Effector memory CD8-positive, alpha-beta T cell (primary cell): Measurements from ENCODE around the gene PFKFB4.
A peak's percentile ranks its signal among the peaks of the same experiment; 100 is the strongest.
"Not testable (repeated sequence)": the region's sequence is repeated elsewhere in the genome, so short reads cannot be mapped to it uniquely, and the experiment has no call there.

Experiments used
- ATAC-seq: fragments of 150-1000 bp; cut with Tn5 transposase; replicated peaks from 2 replicates; pipeline ENCODE4 v1.10.0; 2021; ENCODE audit warnings: mild to moderate bottlenecking, moderate library complexity
- DNase-seq, 3 experiments: peaks; one replicate each; pipeline ENCODE4 v3.0.0; 2021
- H3K27ac Mint-ChIP-seq, 2 donors: one replicate each; pipeline ENCODE4 v1.8.0; 2022; ENCODE audit warnings: mild to moderate bottlenecking in 2 of 2, mixed read lengths in 2 of 2, moderate library complexity in 2 of 2
- H3K27me3 Mint-ChIP-seq, 2 donors: one replicate each; pipeline ENCODE4 v1.8.0; 2022; ENCODE audit warnings: mixed read lengths in 2 of 2
- H3K36me3 Mint-ChIP-seq: one replicate; pipeline ENCODE4 v1.8.0; 2022; ENCODE audit warnings: mild to moderate bottlenecking, moderate library complexity, mixed read lengths; ENCODE audit not compliant: insufficient read depth
- H3K4me1 Mint-ChIP-seq, 2 donors: one replicate each; pipeline ENCODE4 v1.8.0; 2022; ENCODE audit warnings: low read depth in 2 of 2, mixed read lengths in 2 of 2
- H3K4me3 Mint-ChIP-seq, 2 donors: one replicate each; pipeline ENCODE4 v1.8.0; 2022; ENCODE audit warnings: mild to moderate bottlenecking in 2 of 2, mixed read lengths in 2 of 2, moderate library complexity in 2 of 2
- H3K9me3 Mint-ChIP-seq, 2 donors: one replicate each; pipeline ENCODE4 v1.8.0; 2022; ENCODE audit warnings: mixed read lengths in 2 of 2

Gene PFKFB4

GRCh38 chr3:48562367-48563095 lies 5.9 kb upstream of the PFKFB4 start:
- Mint-ChIP-seq H3K27me3 (no peaks in the 10 kb centered on the region), H3K4me1 (peaks cover 22 to 25% of the 10 kb centered on the region in 2 donors), H3K9me3 (no peaks in the 10 kb centered on the region), H3K4me3 (no peak overlapping the region), H3K36me3 (peaks cover 2% of the 10 kb centered on the region), H3K27ac (peak overlapping the region; percentile 87 to 89)
- ATAC-seq (no peak), DNase-seq (no peak)

- H3K36me3 Mint-ChIP-seq, result peaks cover 7% of the 10 kb centered on the region
- no peaks in the 10 kb centered on the region for H3K9me3 Mint-ChIP-seq
- H3K27me3 Mint-ChIP-seq, result no peaks in the 10 kb centered on the region
- H3K27ac Mint-ChIP-seq, result no peak overlapping the region
- peaks cover 26 to 31% of the 10 kb centered on the region in 2 donors for H3K4me1 Mint-ChIP-seq
- no peak for DNase-seq
- ATAC-seq, result no peak
- H3K4me3 Mint-ChIP-seq, result no peak overlapping the region
Observed at GRCh38 chr3:48561045-48561736, 4.6 kb upstream of the PFKFB4 start.

GRCh38 chr3:48560648-48561018 lies 4.0 kb upstream of the PFKFB4 start:
- H3K4me1 Mint-ChIP-seq, result peaks cover 25 to 29% of the 10 kb centered on the region in 2 donors

DNA sequence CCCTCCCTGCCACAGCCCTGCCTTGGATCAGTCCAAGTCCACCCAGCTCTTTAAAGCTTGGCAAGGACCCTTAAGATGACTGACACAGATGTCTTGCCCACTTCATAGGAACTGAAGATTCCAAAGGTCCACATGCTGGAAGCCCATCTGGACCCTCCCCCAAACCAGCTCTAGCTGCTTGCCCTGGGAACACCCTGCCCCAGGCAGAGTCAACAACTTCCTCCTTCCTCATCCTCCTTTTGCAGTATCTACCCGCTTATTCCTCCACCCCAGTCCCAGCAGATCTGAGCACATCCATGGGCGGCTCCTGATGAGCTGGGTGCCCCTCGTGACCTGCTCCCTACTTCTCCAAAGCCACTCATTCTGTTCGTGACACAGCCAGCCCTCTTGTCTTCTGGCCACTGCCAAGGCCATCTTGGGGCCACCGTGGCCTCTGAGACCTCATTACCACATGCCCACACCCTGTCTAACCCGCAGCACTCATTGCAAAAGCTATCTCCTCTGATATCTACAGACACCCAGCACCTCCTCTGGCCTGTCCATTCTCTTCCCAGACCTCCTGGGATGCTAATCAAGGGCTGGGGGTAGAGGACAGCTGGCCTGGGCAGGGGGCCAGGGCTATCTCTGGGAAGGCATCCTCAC lies 2.0 kb upstream of the PFKFB4 start:
- Mint-ChIP-seq H3K27me3 (no peaks in the 10 kb centered on the region), H3K27ac (peak overlapping the region in 1 of 2 donors; percentile 51), H3K4me1 (peaks cover 17 to 21% of the 10 kb centered on the region in 2 donors), H3K4me3 (peak overlapping the region; percentile 70 to 82), H3K9me3 (no peaks in the 10 kb centered on the region), H3K36me3 (peaks cover 7% of the 10 kb centered on the region)
- ATAC-seq, result no peak
- DNase-seq, result no peak

More at GRCh38 chr3:48560648-48561018, 4.0 kb upstream of the PFKFB4 start:
- no peaks in the 10 kb centered on the region for H3K27me3 Mint-ChIP-seq
- H3K36me3 Mint-ChIP-seq, result peaks cover 7% of the 10 kb centered on the region
- no peak for ATAC-seq
- H3K27ac Mint-ChIP-seq, result no peak overlapping the region
- DNase-seq, result no peak
- no peak overlapping the region for H3K4me3 Mint-ChIP-seq
- no peaks in the 10 kb centered on the region for H3K9me3 Mint-ChIP-seq

DNA sequence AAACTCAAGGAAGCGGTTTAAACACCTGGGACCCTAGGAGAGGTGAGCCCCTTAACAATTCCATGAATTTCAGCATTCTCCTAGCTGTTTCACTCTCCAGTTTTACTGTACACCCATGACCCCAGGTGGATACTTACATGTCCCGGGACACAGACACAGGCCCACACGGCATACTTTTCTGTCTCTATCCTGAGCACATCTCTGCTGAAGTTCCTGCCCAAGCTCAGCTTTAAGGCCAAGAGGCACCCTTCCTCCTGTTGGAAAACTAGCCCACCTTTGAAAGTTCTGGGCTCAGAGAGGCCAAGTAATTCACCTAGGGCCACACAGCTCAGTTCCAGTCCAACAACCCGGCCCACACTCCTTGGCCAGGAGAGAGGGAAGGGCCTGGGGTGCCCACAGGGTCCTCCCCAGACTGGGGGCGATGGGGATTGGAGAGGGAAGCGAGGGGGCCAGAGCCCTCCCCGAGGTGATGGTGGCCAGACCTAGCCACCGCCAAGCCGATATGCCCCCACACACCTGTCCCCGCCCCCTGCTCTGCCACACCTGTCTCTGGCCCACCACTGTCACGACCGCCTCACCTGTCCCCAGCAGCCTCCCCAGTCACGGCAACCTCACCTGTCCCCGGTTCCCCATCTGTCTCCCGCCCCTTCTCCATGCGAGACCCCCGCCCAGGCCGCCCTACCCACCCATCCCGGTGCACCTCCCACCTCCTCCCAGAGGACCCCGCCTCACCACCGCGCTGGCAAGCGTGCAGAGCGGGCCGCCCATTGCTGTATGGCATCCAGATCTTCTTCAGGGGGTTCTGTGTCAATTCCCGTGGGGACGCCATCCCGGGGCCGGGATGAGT lies 431 bp downstream of the PFKFB4 start:
- H3K4me3 Mint-ChIP-seq, result peak overlapping the region; percentile 70 to 82
- DNase-seq (no peak), ATAC-seq (no peak)
- H3K36me3 Mint-ChIP-seq, result peaks cover 4% of the 10 kb centered on the region
- H3K4me1 Mint-ChIP-seq, result peaks cover 16 to 17% of the 10 kb centered on the region in 2 donors
- no peaks in the 10 kb centered on the region for H3K9me3 Mint-ChIP-seq
- no peaks in the 10 kb centered on the region for H3K27me3 Mint-ChIP-seq
- H3K27ac Mint-ChIP-seq, result peak overlapping the region in 1 of 2 donors; percentile 90

- DNase-seq (no peak), ATAC-seq (no peak)
- Mint-ChIP-seq H3K36me3 (peaks cover 4% of the 10 kb centered on the region), H3K4me3 (peak overlapping the region; percentile 70 to 82), H3K27me3 (no peaks in the 10 kb centered on the region), H3K27ac (no peak overlapping the region), H3K4me1 (peaks cover 16 to 17% of the 10 kb centered on the region in 2 donors), H3K9me3 (no peaks in the 10 kb centered on the region)
Observed at GRCh38 chr3:48555231-48555948, 1.2 kb downstream of the PFKFB4 start.

DNA sequence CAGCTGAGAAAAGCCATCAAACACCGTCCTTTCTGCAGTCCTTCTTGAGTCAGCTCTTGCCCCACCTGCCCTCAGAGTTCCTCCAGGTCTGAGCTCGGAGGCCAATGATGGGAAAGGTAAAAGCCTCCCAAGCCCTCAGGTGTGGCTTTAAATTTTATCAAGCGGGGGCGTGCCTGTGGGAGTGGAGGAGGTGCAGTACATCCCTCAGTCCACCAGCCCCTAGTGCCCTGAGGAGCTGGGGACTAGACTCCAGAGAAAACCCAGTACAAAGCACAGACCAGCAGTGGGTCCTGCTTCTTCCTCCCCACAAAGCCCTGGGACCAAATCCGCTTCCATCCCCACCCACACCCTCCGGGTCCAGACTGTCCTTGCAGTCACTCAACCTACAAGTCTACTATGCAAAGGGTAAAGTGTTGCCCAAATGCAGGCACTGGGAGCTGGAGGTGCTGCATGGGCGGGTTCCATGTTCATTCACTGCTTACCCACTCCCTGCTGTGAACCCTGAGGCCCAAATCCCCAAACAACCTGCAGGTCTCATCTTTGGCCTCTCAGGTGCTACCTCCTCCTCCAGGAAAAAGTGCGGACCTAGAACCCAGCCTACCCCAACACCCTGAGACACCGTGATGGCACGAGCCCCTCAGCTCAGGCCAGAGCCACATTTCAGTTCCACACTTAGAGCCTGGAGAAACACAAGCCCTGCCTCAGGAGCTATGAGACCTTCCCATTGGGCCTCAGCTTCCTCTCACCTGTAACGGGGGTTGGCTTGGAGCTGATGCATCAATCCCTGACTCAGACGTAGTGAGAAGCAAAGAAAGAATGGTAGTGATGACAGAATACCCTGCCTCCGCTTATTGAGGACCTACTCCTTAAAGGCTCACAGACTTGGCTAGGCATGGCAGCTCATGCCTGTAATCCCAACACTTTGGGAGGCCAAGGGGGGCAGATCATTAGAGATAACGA lies 2.4 kb downstream of the PFKFB4 start:
- Mint-ChIP-seq H3K9me3 (no peaks in the 10 kb centered on the region), H3K36me3 (peaks cover 4% of the 10 kb centered on the region), H3K27ac (no peak overlapping the region), H3K27me3 (no peaks in the 10 kb centered on the region), H3K4me1 (peaks cover 15 to 16% of the 10 kb centered on the region in 2 donors), H3K4me3 (no peak overlapping the region)
- ATAC-seq (no peak), DNase-seq (no peak)

DNA sequence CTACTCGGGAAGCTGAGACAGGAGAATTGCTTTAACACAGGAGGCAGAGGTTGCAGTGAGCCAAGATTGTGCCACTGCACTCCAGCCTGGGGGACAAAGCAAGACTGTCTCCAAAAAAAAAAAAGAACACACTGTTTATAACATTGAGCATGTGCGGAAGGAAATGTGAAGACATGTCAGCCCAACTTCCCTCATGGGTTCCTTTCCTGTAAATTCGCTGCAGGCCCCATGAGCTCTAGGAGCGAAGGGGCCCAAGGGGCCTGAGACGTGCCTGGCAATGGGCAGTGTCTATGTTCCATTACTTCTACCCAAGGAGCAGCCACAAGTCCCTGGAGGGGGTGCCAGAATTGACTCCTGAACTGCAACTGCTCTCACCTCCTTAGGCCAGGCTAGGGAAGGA lies 3.2 kb downstream of the PFKFB4 start:
- Mint-ChIP-seq H3K27me3 (no peaks in the 10 kb centered on the region), H3K36me3 (peaks cover 7% of the 10 kb centered on the region), H3K9me3 (no peaks in the 10 kb centered on the region), H3K4me1 (peaks cover 10 to 11% of the 10 kb centered on the region in 2 donors), H3K4me3 (no peak overlapping the region), H3K27ac (no peak overlapping the region)
- DNase-seq, result no peak
- no peak for ATAC-seq

DNA sequence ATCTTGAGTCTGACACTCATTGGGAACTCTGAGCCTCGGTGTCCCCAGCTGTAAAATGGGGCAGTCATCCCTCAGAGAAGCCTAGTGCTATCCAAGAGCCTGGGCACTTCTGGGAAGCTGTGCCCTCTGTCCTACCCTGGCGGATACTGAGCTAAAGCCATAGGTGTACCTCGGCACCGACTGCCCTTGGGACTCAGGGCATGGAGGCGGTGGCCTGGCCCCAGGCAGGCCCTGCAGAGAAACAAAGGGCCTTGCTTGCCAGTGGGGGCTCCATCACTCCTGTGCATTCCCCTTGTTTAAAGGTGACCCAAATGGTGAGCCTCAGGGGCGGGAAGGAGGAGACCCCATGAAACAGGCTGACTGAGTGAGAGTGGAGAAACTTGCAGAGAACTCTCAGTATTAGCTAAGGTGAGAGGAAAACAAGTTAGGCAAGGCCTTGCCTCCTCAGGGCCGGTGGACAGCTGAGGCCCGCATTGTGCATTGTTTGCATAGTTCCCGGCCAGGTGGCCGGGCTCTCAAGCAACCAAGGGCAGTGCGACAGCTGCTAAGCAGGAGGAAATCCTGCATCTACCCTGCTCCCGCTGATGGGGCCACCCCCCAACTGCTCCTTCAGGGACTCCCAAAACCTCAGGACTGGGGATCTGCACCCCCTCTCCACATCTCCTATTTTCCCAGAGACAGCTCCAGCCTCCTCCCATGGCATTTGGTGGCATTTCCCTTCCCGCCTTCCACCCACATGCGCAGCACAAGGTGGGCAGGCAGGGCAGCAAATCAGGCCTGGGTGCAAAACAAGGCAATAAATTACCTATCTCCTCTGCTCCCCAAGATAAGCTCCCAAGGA lies 4.3 kb downstream of the PFKFB4 start:
- peaks cover 5 to 8% of the 10 kb centered on the region in 2 donors for H3K4me1 Mint-ChIP-seq
- DNase-seq (no peak), ATAC-seq (no peak)
- H3K27ac Mint-ChIP-seq, result peak overlapping the region in 1 of 2 donors; percentile 7
- H3K36me3 Mint-ChIP-seq, result peaks cover 7% of the 10 kb centered on the region
- H3K27me3 Mint-ChIP-seq, result no peaks in the 10 kb centered on the region
- no peaks in the 10 kb centered on the region for H3K9me3 Mint-ChIP-seq
- no peak overlapping the region for H3K4me3 Mint-ChIP-seq

DNA sequence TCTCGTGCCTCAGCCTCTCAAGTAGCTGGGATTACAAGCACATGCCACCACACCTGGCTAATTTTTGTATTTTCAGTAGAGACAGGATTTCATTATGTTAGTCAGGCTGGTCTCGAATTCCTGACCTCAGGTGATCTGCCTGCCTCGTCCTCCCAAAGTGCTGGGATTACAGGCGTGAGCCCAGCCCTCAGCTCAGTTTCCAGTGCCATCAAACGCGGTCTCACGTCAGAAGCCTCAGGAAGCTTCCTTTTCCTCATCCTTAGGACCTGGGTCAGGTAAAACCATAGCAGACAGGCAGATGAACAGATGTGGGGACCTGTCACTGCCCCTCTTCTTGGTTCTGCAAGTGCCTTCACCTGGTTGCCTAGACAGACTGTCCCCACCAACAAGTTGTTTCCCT lies 5.0 kb downstream of the PFKFB4 start:
- not testable (repeated sequence) for H3K27ac Mint-ChIP-seq, H3K9me3 Mint-ChIP-seq, H3K4me1 Mint-ChIP-seq

More for the DNA sequence above, 5.0 kb downstream of the PFKFB4 start:
- not testable (repeated sequence) for H3K27me3 Mint-ChIP-seq, H3K36me3 Mint-ChIP-seq, ATAC-seq, DNase-seq, H3K4me3 Mint-ChIP-seq
